NCI-H2029 (cell line): Measurements from ENCODE around the gene TMEM39B.
"Not testable (repeated sequence)": the region's sequence is repeated elsewhere in the genome, so short reads cannot be mapped to it uniquely, and the experiment has no call there.

Experiments used
- DNase-seq: peaks from one replicate; lab custom pipeline; 2025; lab: John Stamatoyannopoulos, UW

Gene TMEM39B

DNA sequence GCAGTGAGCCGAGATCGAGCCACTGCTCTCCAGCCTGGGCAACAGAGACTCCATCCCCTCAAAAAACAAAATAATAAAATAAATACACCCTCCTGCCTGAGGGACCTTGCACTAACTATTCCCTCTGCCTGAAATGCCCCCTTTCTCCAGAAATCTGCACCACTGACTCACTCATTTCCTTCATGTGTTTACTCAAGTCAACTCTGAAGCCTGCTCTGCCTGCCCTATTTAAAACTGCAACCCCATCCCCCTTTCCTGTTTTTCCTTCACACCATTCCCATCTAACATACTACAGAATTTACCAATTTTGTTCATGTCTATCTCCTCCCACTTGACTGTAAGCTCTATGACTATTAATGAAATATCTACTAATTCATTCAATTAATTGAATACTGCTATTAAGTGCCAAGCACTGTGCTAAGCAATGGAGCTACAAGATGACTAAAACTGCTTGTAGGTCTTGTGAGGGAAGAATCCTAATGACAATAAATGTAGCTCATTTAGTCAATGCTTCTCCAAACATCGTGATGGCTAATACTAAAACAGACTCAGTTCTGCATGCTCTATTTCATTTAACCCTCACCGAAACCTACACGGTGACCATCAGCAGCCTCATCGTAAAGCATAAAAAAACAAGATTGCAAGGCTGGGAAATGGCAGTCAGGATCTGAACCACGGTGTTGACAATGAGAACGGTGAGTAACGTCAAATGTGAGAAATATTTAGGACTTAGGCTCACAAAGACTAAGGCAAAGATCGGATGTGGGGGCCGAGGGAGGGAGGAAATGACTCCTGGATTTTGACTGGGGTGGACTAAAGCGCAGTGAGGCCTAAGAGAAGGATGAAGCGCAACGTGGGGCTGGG, 749 bp upstream of the TMEM39B start:
- no peak for DNase-seq

DNA sequence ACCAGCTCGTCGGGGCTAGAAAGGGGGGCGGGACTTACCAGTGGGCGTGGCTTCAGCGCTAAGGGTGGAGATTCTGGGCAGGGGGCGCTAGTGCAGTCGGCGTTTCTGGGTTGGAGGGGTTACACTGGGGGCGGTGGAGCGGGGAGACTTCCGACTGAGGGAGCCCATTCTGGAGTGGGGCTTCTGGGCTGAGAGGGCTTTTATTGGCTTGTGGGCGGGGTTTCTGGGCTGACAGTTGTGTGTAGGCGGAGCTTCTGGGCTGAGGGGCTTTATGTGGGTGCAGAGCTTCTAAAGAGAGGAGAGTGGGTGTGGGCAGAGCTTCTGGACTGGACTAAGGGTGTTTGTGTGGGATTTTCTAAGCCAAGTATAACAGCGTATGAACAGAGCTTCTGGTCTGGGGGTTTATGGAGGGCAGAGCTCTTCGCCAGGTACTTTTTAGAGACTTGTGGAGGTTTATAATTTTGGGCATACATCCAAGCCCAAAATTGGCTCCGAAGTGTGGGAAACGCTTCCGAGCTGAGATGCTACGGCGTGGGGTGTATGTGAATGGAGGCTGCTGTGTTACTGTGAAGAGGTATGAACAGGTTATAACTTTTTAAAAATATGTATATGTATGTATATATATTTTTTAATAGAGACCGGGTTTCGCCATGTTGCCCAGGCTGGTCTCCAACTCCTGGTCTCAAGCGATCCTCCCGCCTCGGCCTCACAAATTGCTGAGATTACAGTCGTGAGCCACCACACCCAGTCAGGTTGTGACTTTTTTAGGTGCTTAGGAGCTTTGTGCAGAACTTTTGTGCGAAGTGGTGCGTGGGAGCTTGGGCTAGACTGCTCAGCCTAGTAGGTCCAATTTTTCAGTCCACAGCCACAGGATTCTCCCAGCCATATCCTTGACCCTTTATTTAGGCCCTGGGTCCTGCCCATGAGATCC, 825 bp downstream of the TMEM39B start:
- DNase-seq = peak; percentile 77

GRCh38 chr1:32074841-32075240, 2.1 kb downstream of the TMEM39B start:
- DNase-seq = no peak

DNA sequence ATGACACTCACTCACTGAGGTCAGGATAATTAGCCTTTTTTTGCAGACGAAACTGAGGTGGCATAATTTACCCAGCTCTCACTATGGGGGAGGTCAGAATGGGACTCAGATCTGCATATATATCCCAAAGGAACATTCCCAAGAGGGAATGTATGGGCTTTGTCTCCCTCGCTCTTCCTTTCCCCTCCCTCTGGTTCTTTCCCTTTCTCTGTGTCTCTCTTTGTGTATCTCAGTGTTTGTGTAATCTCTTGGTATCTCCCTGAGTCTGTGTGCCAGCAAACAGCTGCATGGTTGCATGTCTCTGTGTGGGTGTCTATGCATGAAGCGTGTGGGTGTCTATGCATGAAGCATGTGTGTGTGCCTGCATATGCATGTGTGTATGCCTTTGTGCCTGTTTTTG, 4.7 kb downstream of the TMEM39B start:
- DNase-seq = no peak

- DNase-seq = no peak
Measured at GRCh38 chr1:32082022-32082421, 9.3 kb downstream of the TMEM39B start.

- not testable (repeated sequence) for DNase-seq
Measured at GRCh38 chr1:32086381-32086780, 13.6 kb downstream of the TMEM39B start.

- no peak for DNase-seq
Measured at GRCh38 chr1:32091176-32091575, 18.4 kb downstream of the TMEM39B start.

GRCh38 chr1:32091591-32091990, 18.9 kb downstream of the TMEM39B start:
- no peak for DNase-seq

DNA sequence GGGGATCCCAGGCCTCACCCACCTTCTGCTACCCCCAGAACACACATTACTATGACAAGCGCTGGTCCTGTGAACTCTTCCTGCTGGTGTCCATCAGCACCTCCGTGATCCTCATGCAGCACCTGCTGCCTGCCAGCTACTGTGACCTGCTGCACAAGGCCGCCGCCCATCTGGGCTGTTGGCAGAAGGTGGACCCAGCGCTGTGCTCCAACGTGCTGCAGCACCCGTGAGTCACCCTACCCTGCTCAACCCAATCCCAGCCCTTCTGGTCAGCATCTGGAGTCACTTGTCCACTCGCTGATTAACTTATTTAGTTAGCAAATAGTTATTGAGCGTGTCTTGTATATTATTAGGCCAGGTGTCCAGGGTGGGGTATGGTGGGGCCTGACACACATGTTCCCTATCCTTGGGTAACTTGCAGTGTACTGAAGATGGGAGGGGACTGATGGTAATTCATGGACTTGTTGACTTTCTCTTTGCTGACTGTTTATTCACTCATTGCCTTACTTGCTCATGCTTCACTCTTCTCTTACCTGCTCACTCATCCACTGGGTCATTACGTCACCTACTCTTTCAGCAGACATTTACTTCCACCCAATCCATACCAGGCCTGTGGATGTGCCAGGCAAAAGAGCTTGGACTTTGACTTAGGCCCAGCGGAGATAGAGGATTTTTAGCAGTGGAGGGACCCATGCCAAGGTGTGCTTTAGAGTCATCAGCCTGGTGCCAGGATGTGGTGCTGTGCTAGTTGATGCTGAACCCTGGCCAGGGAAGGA, 22.2 kb downstream of the TMEM39B start:
- no peak for DNase-seq

DNA sequence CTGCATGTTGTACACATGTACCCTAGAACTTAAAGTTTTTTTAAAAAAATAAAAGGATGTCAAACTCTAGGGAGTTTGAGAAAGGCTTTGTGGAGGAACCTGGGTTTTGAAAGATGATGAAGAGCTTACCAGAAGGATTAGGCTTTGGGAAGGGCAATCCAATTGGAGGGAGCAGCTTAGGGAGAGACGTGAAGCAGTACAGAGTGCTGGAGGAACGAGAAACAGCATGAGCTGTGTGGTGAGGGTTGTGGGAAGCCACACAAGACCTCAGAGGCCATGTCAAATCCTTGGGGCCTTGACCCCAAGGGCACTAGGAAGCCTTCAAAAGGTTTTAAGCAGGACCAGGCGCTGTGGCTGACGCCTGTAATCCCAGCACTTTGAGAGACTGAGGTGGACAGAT, 26.7 kb downstream of the TMEM39B start:
- no peak for DNase-seq

GRCh38 chr1:32100359-32100758, 27.6 kb downstream of the TMEM39B start:
- no peak for DNase-seq

GRCh38 chr1:32100807-32101708, 28.3 kb downstream of the TMEM39B start:
- no peak for DNase-seq

DNA sequence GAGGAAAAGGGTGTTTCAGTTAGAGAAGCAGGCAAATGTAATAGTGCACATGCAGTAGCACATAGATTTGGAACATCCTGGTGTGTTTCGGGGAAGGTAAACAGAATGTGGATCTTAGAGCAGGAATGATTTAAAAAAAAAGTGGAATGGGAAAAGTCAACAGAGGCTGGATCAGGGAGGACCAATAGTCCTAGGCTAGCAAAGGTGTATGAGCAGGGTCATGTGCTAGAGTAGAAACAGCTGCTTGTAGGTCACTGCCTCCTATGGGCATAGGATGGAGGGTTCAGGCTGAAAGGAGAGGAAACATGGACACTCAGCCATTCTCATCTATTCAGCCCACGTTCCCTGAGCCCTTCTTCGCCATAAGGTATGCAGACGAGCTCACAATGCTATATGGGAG, 31.4 kb downstream of the TMEM39B start:
- DNase-seq = no peak

- no peak for DNase-seq
Measured at GRCh38 chr1:32105338-32105737, 32.6 kb downstream of the TMEM39B start.

- DNase-seq = no peak
Measured at GRCh38 chr1:32106663-32107275, 34.0 kb downstream of the TMEM39B start.

GRCh38 chr1:32107742-32108661, 35.3 kb downstream of the TMEM39B start, which contains the start of gene KPNA6:
TSS of gene KPNA6 (plus strand) at chr1:32108056. CDS start at chr1:32108131, 75 bp downstream.
- DNase-seq = peak; percentile 88

- no peak for DNase-seq
Measured at GRCh38 chr1:32111040-32111623, 38.4 kb downstream of the TMEM39B start.

DNA sequence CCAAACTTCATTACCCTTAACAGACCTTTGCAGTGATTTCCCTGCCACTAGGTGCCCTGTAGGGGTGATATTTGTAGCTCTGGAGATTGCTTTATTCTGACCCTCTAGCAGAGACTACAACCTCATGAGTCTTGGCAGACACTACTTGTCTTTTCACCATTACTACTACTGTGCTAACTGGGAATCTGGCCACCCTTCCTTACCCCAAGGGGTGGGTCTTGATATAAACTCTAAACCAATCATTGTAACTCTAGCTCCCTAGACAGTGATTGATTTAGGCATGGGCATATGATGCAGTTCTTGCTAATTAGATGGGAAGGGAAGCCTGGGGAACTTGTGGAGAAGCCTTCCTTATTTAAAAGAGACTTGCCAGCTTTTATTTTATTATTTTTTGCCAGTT, 39.0 kb downstream of the TMEM39B start:
- DNase-seq = no peak

- no peak for DNase-seq
Measured at GRCh38 chr1:32112806-32113375, 40.2 kb downstream of the TMEM39B start.
